K562 (cell line): ENCODE results near the gene GUCY2D. TPM values are rescaled to one million over a fixed set of nuclear protein-coding genes. Genes with fewer than 3 reads are reported as not detected.

Experiments used
- ATAC-seq: fragments of 200-7000 bp; cut with Tn5 transposase; 3 replicates; pipeline ENCODE4 v1.9.1; 2020; ENCODE audit warnings: moderate library complexity
- BruUV-seq: library from RNA; stranded (reverse); fragments of 400-500 nt; replicated peaks from 2 replicates; lab custom pipeline; 2021; lab: Mats Ljungman, UMichigan
- CTCF ChIA-PET: fragments of 300-600 bp; formaldehyde crosslinking; extraction: SDS; loops from one replicate; lab custom pipeline; 2021; ENCODE audit warnings: low intra/inter-chr PET ratio; lab: Yijun Ruan, JAX
- POLR2A ChIA-PET: fragments of 300-600, 350-650 bp; sonication (Branson Sonifier 250); formaldehyde crosslinking; extraction: SDS; loops from one replicate; lab custom pipeline; 2021; ENCODE audit warnings: antibody characterized with exemption, inconsistent platforms; lab: Yijun Ruan, JAX
- DNase-seq, 4 experiments: peaks; one replicate each; pipeline versions ENCODE4 v3.0.0 to v3.0.0-alpha.2; 2011 to 2018; ENCODE audit warnings: low spot score in 3 of 4, mixed read lengths in 3 of 4; ENCODE audit errors: extremely low read depth in 1 of 4
- FAIRE-seq: peaks from 2 replicates; lab custom pipeline; 2011; peaks lifted over from hg19 to GRCh38; lab: Jason Lieb, UNC
- H2AFZ ChIP-seq: 2 replicates; pipeline ENCODE4 v1.6.0; 2011; ENCODE audit warnings: low read depth, low read length, control low read depth, inconsistent platforms
- H3K27ac ChIP-seq: fragments of 200-600 bp; 3 replicates; pipeline ENCODE4 v1.8.0; 2011; ENCODE audit warnings: low read depth, mild to moderate bottlenecking, control low read depth, inconsistent platforms, low read length, moderate library complexity, mixed read lengths; ENCODE audit errors: extremely low read depth
- H3K27me3 ChIP-seq, 2 experiments: fragments of 300-600 bp in 1 of 2; 2 replicates in 1 of 2; 3 replicates in 1 of 2; pipeline versions ENCODE4 v1.6.0 to v1.8.0; 2011; ENCODE audit warnings: inconsistent platforms in 2 of 2, low read length in 2 of 2, mild to moderate bottlenecking in 1 of 2, mixed read lengths in 1 of 2, moderate library complexity in 1 of 2; ENCODE audit not compliant: control insufficient read depth in 2 of 2, insufficient read depth in 2 of 2
- H3K36me3 ChIP-seq: fragments of 300-600 bp; 3 replicates; pipeline ENCODE4 v1.8.0; 2011; ENCODE audit warnings: mild to moderate bottlenecking, low read length, inconsistent platforms; ENCODE audit not compliant: control insufficient read depth, insufficient read depth
- H3K4me1 ChIP-seq, 2 experiments: fragments of 200-600 bp in 1 of 2; replicated peaks in 1 of 2; 2 replicates in 1 of 2; 3 replicates in 1 of 2; pipeline versions ENCODE4 v1.5.1 to v1.8.0; 2011; ENCODE audit warnings: inconsistent platforms in 2 of 2, low read length in 2 of 2, mild to moderate bottlenecking in 1 of 2, mixed read lengths in 1 of 2, moderate library complexity in 1 of 2; ENCODE audit not compliant: control insufficient read depth in 2 of 2, insufficient read depth in 2 of 2
- H3K4me2 ChIP-seq: 2 replicates; pipeline ENCODE4 v1.6.1; 2011; ENCODE audit warnings: low read length, control low read depth, inconsistent platforms, mixed read lengths; ENCODE audit not compliant: insufficient read depth
- H3K4me3 ChIP-seq: fragments of 200-600 bp; sonication (generic), shearing (Covaris generic); 2 replicates; pipeline ENCODE4 v1.5.1; 2016; ENCODE audit warnings: control low read depth, inconsistent platforms
- H3K79me2 ChIP-seq: fragments of 200-600 bp; 3 replicates; pipeline ENCODE4 v1.8.0; 2011; ENCODE audit warnings: low read length, inconsistent platforms; ENCODE audit not compliant: control insufficient read depth, insufficient read depth
- H3K9ac ChIP-seq, 2 experiments: 2 replicates each; pipeline versions ENCODE4 v1.6.0 to v1.6.1; 2011; ENCODE audit warnings: low read depth in 2 of 2, low read length in 2 of 2, control low read depth in 1 of 2, inconsistent platforms in 1 of 2, mild to moderate bottlenecking in 1 of 2, mixed read lengths in 1 of 2; ENCODE audit not compliant: insufficient read depth in 1 of 2
- H3K9me1 ChIP-seq: one replicate; pipeline ENCODE4 v1.6.0; 2011; ENCODE audit warnings: inconsistent platforms, mild to moderate bottlenecking, low read length, moderate library complexity; ENCODE audit not compliant: control insufficient read depth, insufficient read depth
- H3K9me3 ChIP-seq: replicated peaks from 2 replicates; pipeline ENCODE4 v1.5.1; 2011; ENCODE audit warnings: low read depth, low read length, inconsistent platforms; ENCODE audit not compliant: control insufficient read depth, insufficient read depth
- H4K20me1 ChIP-seq: replicated peaks from 2 replicates; pipeline ENCODE4 v1.6.1; 2011; ENCODE audit warnings: low read length, inconsistent platforms, mixed read lengths; ENCODE audit not compliant: control insufficient read depth, insufficient read depth
- BCL6 ChIP-seq: fragments of 250-450 bp; sonication (Bioruptor Pico); IDR thresholded peaks from 2 replicates; pipeline ENCODE4 v1.4.0; 2020
- GATAD2B ChIP-seq: fragments of 450-650 bp; IDR thresholded peaks from 2 replicates; pipeline ENCODE4 v1.6.1; 2017; ENCODE audit warnings: mild to moderate bottlenecking, borderline replicate concordance
- POLR2A ChIP-seq: fragments of 450-650 bp; conservative IDR thresholded peaks from 2 replicates; pipeline ENCODE4 v1.6.1; 2016
- PRPF4 ChIP-seq: fragments of 200-400 bp; formaldehyde crosslinking; IDR thresholded peaks from one replicate; pipeline ENCODE4 v1.6.1; 2017; ENCODE audit warnings: low read length, low read depth, mild to moderate bottlenecking; ENCODE audit not compliant: insufficient read depth, poor library complexity, severe bottlenecking
- RAD51 ChIP-seq: fragments of 450-650 bp; IDR thresholded peaks from 2 replicates; pipeline ENCODE4 v1.7.1; 2016; ENCODE audit warnings: low read depth, mild to moderate bottlenecking, borderline replicate concordance
- RNF219 ChIP-seq: fragments of 250-450 bp; sonication (Bioruptor Pico); IDR thresholded peaks from 2 replicates; pipeline ENCODE4 v1.5.0; 2022; ENCODE audit warnings: mild to moderate bottlenecking
- SP2 ChIP-seq: IDR thresholded peaks from 2 replicates; pipeline ENCODE4 v1.6.1; 2011; ENCODE audit warnings: mild to moderate bottlenecking, low read depth, low read length, moderate library complexity; ENCODE audit not compliant: poor library complexity, severe bottlenecking; ENCODE audit errors: extremely low read depth
- ZNF583 ChIP-seq: fragments of 250-450 bp; sonication (Bioruptor Pico); IDR thresholded peaks from 2 replicates; pipeline ENCODE4 v1.4.0; 2020
- WGBS: fragments of 100-300 bp; shearing (Covaris generic); methylation state at CpG from one replicate; pipeline ENCODE4 v1.1.6; 2016; ENCODE audit warnings: low coverage, mixed read lengths; ENCODE audit not compliant: insufficient coverage; ENCODE audit errors: missing lambda C conversion rate; 5-methylcytosine and 5-hydroxymethylcytosine counted together
- in situ Hi-C: fragments of 300-500 bp; cut with MboI; formaldehyde crosslinking; loops from 4 replicates; pipeline ENCODE4 v1.15.0; 2018; ENCODE audit warnings: inconsistent platforms, mixed read lengths
- intact Hi-C: fragments of 100-400 bp; cut with micrococcal nuclease; formaldehyde crosslinking; loops from 2 replicates; pipeline ENCODE4 v1.14.2; 2022
- polyA plus RNA-seq, 8 experiments: library from polyadenylated mRNA; depleted of rRNA in 4 of 8; stranded (reverse) in 5 of 8; unstranded in 3 of 8; fragments of >200 nt; fragmentation: Nextera tagmentation in 2 of 8; fragmentation: Illumina TruSeq in 1 of 8; extraction: Ambion mirVana in 2 of 8; extraction: Trizol in 1 of 8; gene quantifications; 2 replicates each; pipeline versions ENCODE4 v1.2.1 to v1.2.3, GENCODE V29; 2011 to 2014; ENCODE audit warnings: inconsistent platforms in 1 of 8, missing spikeins in 1 of 8
- total RNA-seq, 7 experiments: library from RNA; depleted of rRNA in 6 of 7; stranded (reverse); fragments of >200 nt in 6 of 7; fragmentation: Illumina TruSeq in 2 of 7; extraction: Trizol in 2 of 7; gene quantifications; 2 replicates each; pipeline versions ENCODE4 v1.2.1 to v1.2.3, GENCODE V29; 2011 to 2021; ENCODE audit warnings: low replicate concordance in 1 of 7

Gene GUCY2D
- total and polyA plus RNA-seq, 9 of the 15 experiments (the other 6 are each of a cell fraction or from before 2014, with no cell fraction given): 0.05 TPM; not detected in 8

GRCh38 chr17:8005357-8005756 is 2.9 kb downstream of the GUCY2D start:
- Histone ChIP-seq H3K27ac (no peak overlapping the region), H3K9me3 (no peaks in the 10 kb centered on the region), H3K27me3 (peaks cover 13 to 62% of the 10 kb centered on the region in 2 experiments; a peak in 4 of 5 replicates), H3K4me1 (peaks cover 0 to 19% of the 10 kb centered on the region in 2 experiments; a peak in 2 of 5 replicates), H3K79me2 (no peaks in the 10 kb centered on the region), H3K9me1 (no peaks in the 10 kb centered on the region), H3K36me3 (no peaks in the 10 kb centered on the region), H4K20me1 (no peaks in the 10 kb centered on the region), H2AFZ (no peak overlapping the region), H3K9ac (no peak overlapping the region), H3K4me3 (no peak overlapping the region), H3K4me2 (no peak overlapping the region)
- DNase-seq (no peak), FAIRE-seq (no peak), ATAC-seq (no peak)
- intact Hi-C loops: no loop called here
- WGBS: 0% methylated on average over 1 of the region's 1 CpG
- TF ChIP-seq GATAD2B (no peak), ZNF583 (no peak), RAD51 (no peak), RNF219 (CRISPR knock-in tag) (no peak), SP2 (no peak), PRPF4 (no peak), POLR2A (no peak), BCL6 (CRISPR knock-in tag) (no peak)
- ChIA-PET POLR2A (interaction anchor here (0.6 kb wide), 1 partner anchor 384 kb away, joined by 4 read pairs; no protein-coding TSS in a partner anchor), CTCF (no interaction called here)
- no TSS peak for BruUV-seq
- in situ Hi-C loops: loop anchor here (5.0 kb wide), 1 partner anchor 37 kb away; no protein-coding TSS in a partner anchor
